ENCODE measurements around the gene KLHDC1. TPM values are rescaled to one million over a fixed set of nuclear protein-coding genes. Genes with fewer than 3 reads are reported as not detected.

Gene KLHDC1
- total RNA-seq, 1 donor from 2014 or later = 0.98 TPM

DNA sequence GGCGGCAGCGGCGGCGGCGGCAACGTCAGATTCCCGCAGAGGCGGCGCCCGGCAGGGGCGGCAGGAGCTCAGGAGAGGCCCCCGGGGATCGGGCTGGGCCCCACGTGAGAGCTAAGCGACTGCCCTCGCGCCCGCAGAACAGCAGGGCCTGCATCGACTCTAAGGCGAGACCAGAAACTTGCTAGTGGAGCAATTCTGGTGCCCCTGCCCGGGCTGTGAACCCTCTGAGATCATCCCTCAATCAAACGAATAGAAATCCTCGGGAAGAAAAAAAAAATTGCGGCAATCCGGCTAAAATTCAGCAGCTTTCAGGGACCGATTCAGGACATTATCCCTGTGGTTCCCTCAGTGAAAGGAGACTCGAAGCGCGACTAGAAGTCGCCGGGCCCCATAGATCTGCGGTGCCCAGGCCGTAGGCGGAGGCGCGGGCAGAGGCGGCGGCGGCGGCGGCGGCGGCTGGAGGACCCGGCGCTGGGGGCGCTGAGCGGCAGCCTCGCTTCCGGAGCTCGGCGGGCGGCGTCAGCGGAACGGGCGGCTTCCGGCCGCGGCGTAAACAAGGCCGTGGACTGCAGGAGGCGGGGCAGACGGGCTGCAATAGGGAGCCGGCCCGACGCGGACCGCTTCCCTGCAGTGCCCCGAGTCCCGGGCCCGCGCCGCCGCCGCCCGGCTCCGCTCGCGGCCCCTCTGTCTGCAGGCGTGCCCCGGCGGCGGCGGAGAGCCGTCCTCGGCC is 74.8 kb downstream of the KLHDC1 start, which contains the start of gene KLHDC2:
Gene KLHDC2, plus strand, starts transcription at position 583 of the 730 bp plus-strand sequence. CDS start 316 bp downstream, outside the sequence.
- peaks cover 1% of the 10 kb centered on the region for H3K4me1 Mint-ChIP-seq (ENCODE audit: low read depth, unreplicated experiment)
- no peaks in the 10 kb centered on the region for H3K36me3 Mint-ChIP-seq (ENCODE audit: unreplicated experiment)
- peak; percentile 90 for DNase-seq
- H3K27me3 Mint-ChIP-seq (ENCODE audit: unreplicated experiment) = peaks cover 13% of the 10 kb centered on the region
- H3K4me3 Mint-ChIP-seq (ENCODE audit: unreplicated experiment) = peak within 1 kb of the TSS; percentile 93
- H3K27ac Mint-ChIP-seq (ENCODE audit: unreplicated experiment) = peak within 1 kb of the TSS; percentile 99
- H3K9me3 Mint-ChIP-seq (ENCODE audit: unreplicated experiment) = peaks cover 15% of the 10 kb centered on the region
- TF ChIP-seq, protein P1, sequence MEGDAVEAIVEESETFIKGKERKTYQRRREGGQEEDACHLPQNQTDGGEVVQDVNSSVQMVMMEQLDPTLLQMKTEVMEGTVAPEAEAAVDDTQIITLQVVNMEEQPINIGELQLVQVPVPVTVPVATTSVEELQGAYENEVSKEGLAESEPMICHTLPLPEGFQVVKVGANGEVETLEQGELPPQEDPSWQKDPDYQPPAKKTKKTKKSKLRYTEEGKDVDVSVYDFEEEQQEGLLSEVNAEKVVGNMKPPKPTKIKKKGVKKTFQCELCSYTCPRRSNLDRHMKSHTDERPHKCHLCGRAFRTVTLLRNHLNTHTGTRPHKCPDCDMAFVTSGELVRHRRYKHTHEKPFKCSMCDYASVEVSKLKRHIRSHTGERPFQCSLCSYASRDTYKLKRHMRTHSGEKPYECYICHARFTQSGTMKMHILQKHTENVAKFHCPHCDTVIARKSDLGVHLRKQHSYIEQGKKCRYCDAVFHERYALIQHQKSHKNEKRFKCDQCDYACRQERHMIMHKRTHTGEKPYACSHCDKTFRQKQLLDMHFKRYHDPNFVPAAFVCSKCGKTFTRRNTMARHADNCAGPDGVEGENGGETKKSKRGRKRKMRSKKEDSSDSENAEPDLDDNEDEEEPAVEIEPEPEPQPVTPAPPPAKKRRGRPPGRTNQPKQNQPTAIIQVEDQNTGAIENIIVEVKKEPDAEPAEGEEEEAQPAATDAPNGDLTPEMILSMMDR (IDR thresholded peaks at IDR 0.05; ENCODE audit: partially characterized antibody, unreplicated experiment) = no peak

DNA sequence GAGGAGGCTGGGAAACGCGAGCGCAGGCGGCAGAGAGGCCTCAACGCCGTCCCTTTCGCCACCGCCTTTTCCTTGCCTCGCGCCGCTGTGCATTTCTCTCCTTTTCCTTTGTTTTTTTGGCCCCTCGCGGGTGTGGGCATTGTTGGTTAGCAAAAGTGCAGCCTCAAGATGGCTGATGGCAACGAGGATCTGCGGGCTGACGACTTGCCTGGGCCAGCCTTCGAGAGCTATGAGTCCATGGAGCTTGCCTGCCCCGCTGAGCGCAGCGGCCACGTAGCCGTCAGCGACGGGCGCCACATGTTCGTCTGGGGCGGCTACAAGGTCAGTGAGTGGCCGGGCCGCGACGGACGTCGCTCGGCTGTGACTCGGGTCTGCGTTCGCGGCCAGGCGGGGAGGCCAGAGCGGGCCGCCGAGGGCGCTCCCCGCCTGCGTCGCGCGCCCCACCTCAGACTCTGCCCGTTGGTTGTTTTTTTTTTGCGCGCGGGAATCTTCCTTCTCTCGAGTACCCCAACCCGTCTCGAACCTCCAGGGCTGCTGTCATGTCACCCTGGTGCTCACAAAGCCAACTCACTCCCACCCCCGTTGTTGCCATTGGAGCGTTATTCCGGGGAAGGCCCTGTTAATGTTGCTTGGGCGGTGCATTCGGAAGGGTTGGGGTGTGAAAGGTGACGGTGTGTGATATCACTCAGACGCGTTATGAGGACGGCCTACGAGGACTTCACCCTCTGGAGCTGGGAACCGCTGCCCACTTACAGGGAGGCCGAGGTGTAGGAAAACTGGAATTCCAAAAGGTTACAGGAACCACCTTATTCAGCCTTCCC is 75.6 kb downstream of the KLHDC1 start:
- no peaks in the 10 kb centered on the region for H3K36me3 Mint-ChIP-seq (ENCODE audit: unreplicated experiment)
- peak; percentile 70 for DNase-seq
- H3K4me1 Mint-ChIP-seq (ENCODE audit: low read depth, unreplicated experiment) = peaks cover 1% of the 10 kb centered on the region
- H3K27me3 Mint-ChIP-seq (ENCODE audit: unreplicated experiment) = peaks cover 13% of the 10 kb centered on the region
- peak overlapping the region; percentile 99 for H3K27ac Mint-ChIP-seq (ENCODE audit: unreplicated experiment)
- H3K9me3 Mint-ChIP-seq (ENCODE audit: unreplicated experiment) = peaks cover 15% of the 10 kb centered on the region
- peak overlapping the region; percentile 93 for H3K4me3 Mint-ChIP-seq (ENCODE audit: unreplicated experiment)
- TF ChIP-seq, protein P1 (IDR thresholded peaks at IDR 0.05; ENCODE audit: partially characterized antibody, unreplicated experiment) = no peak

DNA sequence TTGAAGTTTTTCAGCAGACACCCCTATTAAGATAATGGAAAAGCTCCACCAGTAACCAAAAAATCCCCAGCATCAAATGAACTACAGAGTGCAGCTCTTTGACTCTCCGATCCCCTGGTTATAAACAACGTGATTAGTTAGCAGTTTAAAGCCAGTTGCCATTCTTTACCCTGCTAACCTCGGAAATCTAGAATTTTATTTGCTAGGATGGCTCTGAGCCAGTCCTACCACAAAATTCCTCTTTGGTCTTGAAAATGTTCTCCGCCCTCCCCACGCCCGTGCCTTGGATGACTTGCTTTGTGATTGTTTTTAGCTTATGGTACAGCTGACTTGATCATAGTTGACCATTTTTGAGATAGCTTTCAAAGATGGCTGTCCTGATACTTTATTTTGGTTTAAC is 76.3 kb downstream of the KLHDC1 start:
- no peak for DNase-seq
- Mint-ChIP-seq H3K4me3 (ENCODE audit: unreplicated experiment) (peak overlapping the region; percentile 93), H3K27ac (ENCODE audit: unreplicated experiment) (peak overlapping the region; percentile 99), H3K27me3 (ENCODE audit: unreplicated experiment) (peaks cover 13% of the 10 kb centered on the region), H3K4me1 (ENCODE audit: low read depth, unreplicated experiment) (peaks cover 1% of the 10 kb centered on the region), H3K9me3 (ENCODE audit: unreplicated experiment) (peaks cover 15% of the 10 kb centered on the region), H3K36me3 (ENCODE audit: unreplicated experiment) (no peaks in the 10 kb centered on the region)
- TF ChIP-seq, protein P1 (IDR thresholded peaks at IDR 0.05; ENCODE audit: partially characterized antibody, unreplicated experiment) = no peak

DNA sequence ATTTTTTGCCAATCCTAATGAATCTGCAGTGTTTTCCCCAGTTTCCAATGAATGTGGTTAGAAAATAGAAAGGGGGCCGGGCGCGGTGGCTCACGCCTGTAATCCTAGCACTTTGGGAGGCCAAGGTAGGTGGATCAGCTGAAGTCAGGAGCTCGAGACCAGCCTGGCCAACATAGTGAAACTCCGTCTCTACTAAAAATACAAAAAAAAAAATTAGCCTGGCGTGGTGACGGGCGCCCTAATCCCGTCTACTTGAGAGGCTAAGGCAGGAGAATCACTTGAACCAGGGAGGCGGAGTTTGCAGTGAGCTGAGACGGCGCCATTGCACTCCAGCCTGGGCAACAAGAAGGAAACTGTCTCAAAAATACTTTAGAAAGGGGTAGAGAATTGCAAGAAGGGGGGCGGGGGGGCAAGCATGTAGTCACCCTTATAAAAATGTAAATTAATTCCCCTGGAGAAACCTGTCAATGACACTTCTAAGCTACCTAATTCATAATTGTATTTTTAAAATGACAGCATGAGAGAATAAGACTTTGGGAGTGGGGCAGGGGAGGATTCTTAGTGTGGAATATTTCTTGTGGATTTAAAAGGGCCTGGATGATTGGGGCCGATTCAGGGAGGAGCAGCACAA is 76.8 kb downstream of the KLHDC1 start:
- H3K4me3 Mint-ChIP-seq (ENCODE audit: unreplicated experiment) = peak overlapping the region; percentile 93
- peaks cover 1% of the 10 kb centered on the region for H3K4me1 Mint-ChIP-seq (ENCODE audit: low read depth, unreplicated experiment)
- H3K27me3 Mint-ChIP-seq (ENCODE audit: unreplicated experiment) = peaks cover 13% of the 10 kb centered on the region
- H3K36me3 Mint-ChIP-seq (ENCODE audit: unreplicated experiment) = no peaks in the 10 kb centered on the region
- TF ChIP-seq, protein P1 (IDR thresholded peaks at IDR 0.05; ENCODE audit: partially characterized antibody, unreplicated experiment) = no peak
- no peak for DNase-seq
- peaks cover 15% of the 10 kb centered on the region for H3K9me3 Mint-ChIP-seq (ENCODE audit: unreplicated experiment)
- peak overlapping the region; percentile 99 for H3K27ac Mint-ChIP-seq (ENCODE audit: unreplicated experiment)

Data from glutamatergic neuron (in vitro differentiated cells).